Measurements from ENCODE around the gene PGAP1.
A peak's percentile ranks its signal among the peaks of the same experiment; 100 is the strongest.

PGAP1 gene

GRCh38 chr2:196951973-196952372 is 25.5 kb upstream of the PGAP1 start:
- Histone ChIP-seq H3K27ac (ENCODE audit: low read depth, low read length) (no peak overlapping the region), H3K9me3 (ENCODE audit: insufficient read depth, low read depth, low read length) (no peaks in the 10 kb centered on the region), H3K9ac (ENCODE audit: low read depth, low read length) (no peak overlapping the region), H3K4me1 (ENCODE audit: insufficient read depth, low read length) (peaks cover 19% of the 10 kb centered on the region), H3K36me3 (ENCODE audit: insufficient read depth, low read length) (no peaks in the 10 kb centered on the region), H3K27me3 (ENCODE audit: insufficient read depth, low read length) (no peaks in the 10 kb centered on the region), H3K4me3 (ENCODE audit: low read length) (no peak overlapping the region)
- WGBS = 76% methylated on average over 2 of the region's 2 CpGs

- Histone ChIP-seq H3K4me1 (ENCODE audit: insufficient read depth, low read length) (peaks cover 10% of the 10 kb centered on the region), H3K9me3 (ENCODE audit: insufficient read depth, low read depth, low read length) (no peaks in the 10 kb centered on the region), H3K27ac (ENCODE audit: low read depth, low read length) (no peak overlapping the region), H3K4me3 (ENCODE audit: low read length) (no peak overlapping the region), H3K9ac (ENCODE audit: low read depth, low read length) (no peak overlapping the region), H3K27me3 (ENCODE audit: insufficient read depth, low read length) (no peaks in the 10 kb centered on the region), H3K36me3 (ENCODE audit: insufficient read depth, low read length) (no peaks in the 10 kb centered on the region)
- 76% methylated on average over 5 of the region's 5 CpGs for WGBS
Measured at GRCh38 chr2:196949116-196949515, 22.6 kb upstream of the PGAP1 start.

- H3K4me1 ChIP-seq (ENCODE audit: insufficient read depth, low read length) = 0 out of 2 replicates have a peak, but pooled peaks cover 6% of the 10 kb centered on the region
- 51% methylated on average over 4 of the region's 4 CpGs for WGBS
Measured at GRCh38 chr2:196944570-196944969, 18.1 kb upstream of the PGAP1 start.

GRCh38 chr2:196941398-196942078 is 15.0 kb upstream of the PGAP1 start:
- H3K9me3 ChIP-seq (ENCODE audit: insufficient read depth, low read depth, low read length) = no peaks in the 10 kb centered on the region
- no peak overlapping the region for H3K27ac ChIP-seq (ENCODE audit: low read depth, low read length)
- no peak overlapping the region for H3K4me3 ChIP-seq (ENCODE audit: low read length)
- no peak overlapping the region for H3K9ac ChIP-seq (ENCODE audit: low read depth, low read length)
- WGBS = 83% methylated on average over 4 of the region's 4 CpGs
- 0 out of 2 replicates have a peak, but pooled peaks cover 6% of the 10 kb centered on the region for H3K4me1 ChIP-seq (ENCODE audit: insufficient read depth, low read length)
- no peaks in the 10 kb centered on the region for H3K27me3 ChIP-seq (ENCODE audit: insufficient read depth, low read length)
- H3K36me3 ChIP-seq (ENCODE audit: insufficient read depth, low read length) = no peaks in the 10 kb centered on the region

More at GRCh38 chr2:196944570-196944969, 18.1 kb upstream of the PGAP1 start:
- H3K27me3 ChIP-seq (ENCODE audit: insufficient read depth, low read length) = no peaks in the 10 kb centered on the region
- no peak overlapping the region for H3K9ac ChIP-seq (ENCODE audit: low read depth, low read length)
- no peak overlapping the region for H3K4me3 ChIP-seq (ENCODE audit: low read length)
- no peak overlapping the region for H3K27ac ChIP-seq (ENCODE audit: low read depth, low read length)
- no peaks in the 10 kb centered on the region for H3K9me3 ChIP-seq (ENCODE audit: insufficient read depth, low read depth, low read length)
- no peaks in the 10 kb centered on the region for H3K36me3 ChIP-seq (ENCODE audit: insufficient read depth, low read length)

- WGBS = 96% methylated on average over 1 of the region's 1 CpG
- no peak overlapping the region for H3K4me3 ChIP-seq (ENCODE audit: low read length)
Measured at GRCh38 chr2:196939371-196939770, 12.9 kb upstream of the PGAP1 start.

GRCh38 chr2:196935432-196935831 is 8.9 kb upstream of the PGAP1 start:
- Histone ChIP-seq H3K27me3 (ENCODE audit: insufficient read depth, low read length) (no peaks in the 10 kb centered on the region), H3K36me3 (ENCODE audit: insufficient read depth, low read length) (no peaks in the 10 kb centered on the region), H3K9ac (ENCODE audit: low read depth, low read length) (no peak overlapping the region), H3K4me1 (ENCODE audit: insufficient read depth, low read length) (no peaks in the 10 kb centered on the region), H3K27ac (ENCODE audit: low read depth, low read length) (no peak overlapping the region), H3K9me3 (ENCODE audit: insufficient read depth, low read depth, low read length) (no peaks in the 10 kb centered on the region), H3K4me3 (ENCODE audit: low read length) (no peak overlapping the region)
- 85% methylated on average over 2 of the region's 2 CpGs for WGBS

More at GRCh38 chr2:196939371-196939770, 12.9 kb upstream of the PGAP1 start:
- Histone ChIP-seq H3K4me1 (ENCODE audit: insufficient read depth, low read length) (0 out of 2 replicates have a peak, but pooled peaks cover 3% of the 10 kb centered on the region), H3K36me3 (ENCODE audit: insufficient read depth, low read length) (no peaks in the 10 kb centered on the region), H3K27ac (ENCODE audit: low read depth, low read length) (no peak overlapping the region), H3K9ac (ENCODE audit: low read depth, low read length) (no peak overlapping the region), H3K27me3 (ENCODE audit: insufficient read depth, low read length) (no peaks in the 10 kb centered on the region), H3K9me3 (ENCODE audit: insufficient read depth, low read depth, low read length) (no peaks in the 10 kb centered on the region)

GRCh38 chr2:196934672-196935071 is 8.2 kb upstream of the PGAP1 start:
- Histone ChIP-seq H3K9ac (ENCODE audit: low read depth, low read length) (no peak overlapping the region), H3K4me1 (ENCODE audit: insufficient read depth, low read length) (no peaks in the 10 kb centered on the region), H3K4me3 (ENCODE audit: low read length) (no peak overlapping the region), H3K27ac (ENCODE audit: low read depth, low read length) (no peak overlapping the region), H3K9me3 (ENCODE audit: insufficient read depth, low read depth, low read length) (no peaks in the 10 kb centered on the region), H3K36me3 (ENCODE audit: insufficient read depth, low read length) (no peaks in the 10 kb centered on the region), H3K27me3 (ENCODE audit: insufficient read depth, low read length) (no peaks in the 10 kb centered on the region)
- 91% methylated on average over 1 of the region's 1 CpG for WGBS

- Histone ChIP-seq H3K9me3 (ENCODE audit: insufficient read depth, low read depth, low read length) (no peaks in the 10 kb centered on the region), H3K27me3 (ENCODE audit: insufficient read depth, low read length) (peaks cover 3% of the 10 kb centered on the region; the same call in 1 of the 2 replicates), H3K9ac (ENCODE audit: low read depth, low read length) (no peak overlapping the region), H3K36me3 (ENCODE audit: insufficient read depth, low read length) (no peaks in the 10 kb centered on the region), H3K27ac (ENCODE audit: low read depth, low read length) (no peak overlapping the region), H3K4me3 (ENCODE audit: low read length) (no peak overlapping the region), H3K4me1 (ENCODE audit: insufficient read depth, low read length) (peaks cover 7% of the 10 kb centered on the region; the same call in 1 of the 2 replicates)
- WGBS = 97% methylated on average over 2 of the region's 2 CpGs
Measured at GRCh38 chr2:196931555-196931954, 5.0 kb upstream of the PGAP1 start.

GRCh38 chr2:196927376-196928225 is 1.1 kb upstream of the PGAP1 start:
- WGBS = 24% methylated on average over 22 of the region's 22 CpGs
- Histone ChIP-seq H3K9me3 (ENCODE audit: insufficient read depth, low read depth, low read length) (no peaks in the 10 kb centered on the region), H3K4me3 (ENCODE audit: low read length) (peak overlapping the region; percentile 84), H3K4me1 (ENCODE audit: insufficient read depth, low read length) (peaks cover 23% of the 10 kb centered on the region), H3K36me3 (ENCODE audit: insufficient read depth, low read length) (no peaks in the 10 kb centered on the region), H3K9ac (ENCODE audit: low read depth, low read length) (peak overlapping the region; percentile 86; the same call in 1 of the 2 replicates), H3K27me3 (ENCODE audit: insufficient read depth, low read length) (peaks cover 3% of the 10 kb centered on the region; the same call in 1 of the 2 replicates), H3K27ac (ENCODE audit: low read depth, low read length) (peak overlapping the region; percentile 65; the same call in 1 of the 2 replicates)

- Histone ChIP-seq H3K27me3 (ENCODE audit: insufficient read depth, low read length) (peaks cover 3% of the 10 kb centered on the region; the same call in 1 of the 2 replicates), H3K27ac (ENCODE audit: low read depth, low read length) (peak overlapping the region; percentile 65), H3K9me3 (ENCODE audit: insufficient read depth, low read depth, low read length) (no peaks in the 10 kb centered on the region), H3K36me3 (ENCODE audit: insufficient read depth, low read length) (no peaks in the 10 kb centered on the region), H3K4me3 (ENCODE audit: low read length) (peak overlapping the region; percentile 84), H3K9ac (ENCODE audit: low read depth, low read length) (peak overlapping the region; percentile 86), H3K4me1 (ENCODE audit: insufficient read depth, low read length) (peaks cover 23% of the 10 kb centered on the region)
- WGBS = under 1% methylated on average over 37 of the region's 37 CpGs
Measured at GRCh38 chr2:196925768-196926561, 542 bp downstream of the PGAP1 start.
